Right lobe of liver (tissue), 6 donors: ENCODE data around the gene ATP1A2. TPM values are rescaled to one million over a fixed set of nuclear protein-coding genes. Genes with fewer than 3 reads are reported as not detected.

Experiments
- ATAC-seq, 4 donors: fragments of 200-7000 bp; cut with Tn5 transposase; one replicate each; pipeline ENCODE4 v1.9.1; 2020; ENCODE audit warnings: mild to moderate bottlenecking in 4 of 4, moderate library complexity in 4 of 4
- DNase-seq, 3 donors: peaks; one replicate each; pipeline ENCODE4 v3.0.0-alpha.2; 2020
- H3K27ac ChIP-seq, 3 donors: fragments of 200-600 bp; one replicate each; pipeline ENCODE4 v1.8.0; 2022
- H3K27me3 ChIP-seq, 2 donors: fragments of 200-600 bp; one replicate each; pipeline ENCODE4 v1.8.0; 2022
- H3K36me3 ChIP-seq, 4 donors: fragments of 200-600 bp; sonication (generic) in 1 of 4; one replicate each; pipeline versions ENCODE4 v1.5.1 to v1.8.0; 2017 to 2022; ENCODE audit warnings: control low read depth in 1 of 4
- H3K4me1 ChIP-seq, 4 donors: fragments of 200-600 bp; sonication (generic) in 1 of 4; one replicate each; pipeline versions ENCODE4 v1.5.1 to v1.8.0; 2017 to 2022; ENCODE audit warnings: control low read depth in 1 of 4
- H3K4me3 ChIP-seq, 3 donors: fragments of 200-600 bp; one replicate each; pipeline ENCODE4 v1.8.0; 2022
- H3K9me3 ChIP-seq, 4 donors: fragments of 200-600 bp; sonication (generic) in 1 of 4; one replicate each; pipeline versions ENCODE4 v1.5.1 to v1.8.0; 2017 to 2022; ENCODE audit warnings: control low read depth in 1 of 4
- POLR2A ChIP-seq: fragments of 450-650 bp; IDR thresholded peaks from one replicate; pipeline ENCODE4 v1.6.1; 2017; ENCODE audit warnings: antibody characterized with exemption, mild to moderate bottlenecking
- WGBS: methylation state at CpG from one replicate; pipeline ENCODE4 v1.1.6; 2018; ENCODE audit warnings: low coverage, low lambda C conversion rate; ENCODE audit not compliant: insufficient coverage; ENCODE audit errors: missing lambda C conversion rate; 5-methylcytosine and 5-hydroxymethylcytosine counted together
- intact Hi-C, 2 donors: fragments of 100-400 bp; cut with DNase I; formaldehyde crosslinking; loops; one replicate each; pipeline versions ENCODE4 v1.11.2 to v1.14.1; 2022
- total RNA-seq, 6 experiments: library from RNA; depleted of rRNA in 2 of 6; stranded (reverse); fragments of >200 nt in 2 of 6; fragmentation: NEBNext Ultra II Directional in 3 of 6; extraction: Animal tissue kit (Norgen Biotek cat#: 25700) in 3 of 6; gene quantifications; one replicate each; pipeline versions ENCODE4 v1.1.0 to v1.2.4, GENCODE V29; 2016 to 2023
- TF ChIP-seq, protein P1 (sequence below), 4 donors: fragments of 200-600 bp in 3 of 4; fragments of 450-650 bp in 1 of 4; IDR thresholded peaks; one replicate each; pipeline versions ENCODE4 v1.5.1 to v1.8.0; 2016 to 2022; ENCODE audit warnings: antibody characterized with exemption in 4 of 4, mild to moderate bottlenecking in 2 of 4
- donor health status: DM: no; HTN: yes; CAD: no.
- donor health status: DM: no; HTN: no; CAD: no.
- donor health status: DM: no; HTN: no; CAD: no.
- donor health status: DM: no; HTN: yes; CAD: no.
- donor health status: DM: no; HTN: yes; CAD: no.

Gene ATP1A2
- total RNA-seq, 6 experiments from 2014 or later = 0.22 to 1.7 (median 0.36) TPM

DNA sequence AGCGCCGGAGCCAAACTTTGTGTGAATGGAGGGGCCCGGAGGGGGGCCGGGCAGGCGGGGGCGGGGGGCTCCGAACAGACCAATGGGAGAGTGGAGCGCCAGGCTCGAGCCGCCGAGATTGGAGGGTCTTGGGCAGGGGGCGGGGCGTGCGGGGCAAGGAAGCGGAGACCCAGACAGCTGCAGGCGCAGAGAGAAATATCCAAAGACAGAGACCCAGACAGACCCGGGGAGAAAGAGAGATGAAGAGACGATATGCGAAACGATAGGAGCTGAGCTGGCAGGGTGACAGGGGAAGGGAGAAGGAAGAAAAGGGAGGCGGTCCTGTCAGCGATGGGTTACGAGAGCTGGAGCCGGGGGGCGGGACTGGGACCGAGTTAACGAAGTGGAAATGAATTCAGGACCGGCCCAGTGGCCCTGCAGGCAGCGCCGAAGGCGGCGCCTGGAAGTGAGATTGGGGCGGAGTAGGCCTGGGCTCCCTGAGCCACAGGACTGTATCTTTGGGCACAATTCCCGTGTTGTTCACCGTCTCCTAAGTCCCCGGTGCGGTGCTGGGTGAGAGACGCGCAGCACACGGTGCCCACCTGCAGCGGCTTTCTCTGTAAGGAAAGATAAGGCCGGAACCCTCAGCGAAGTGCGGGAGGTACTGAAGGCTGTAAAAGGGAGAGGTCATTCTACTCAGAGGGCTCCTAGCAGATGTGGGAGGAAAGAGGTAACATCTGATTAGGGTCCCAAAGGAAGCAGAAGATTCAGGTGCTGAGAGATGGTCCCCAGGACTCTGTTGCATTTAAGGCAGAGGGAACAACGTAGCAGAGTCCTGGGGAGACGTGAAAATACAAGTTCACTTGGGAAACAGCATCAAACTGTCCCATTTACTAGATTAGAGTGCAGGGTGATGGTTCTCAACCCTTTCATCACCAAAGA is 45.1 kb upstream of the ATP1A2 start:
- 4% methylated on average over 34 of the region's 46 CpGs for WGBS
- Histone ChIP-seq H3K4me1 (peaks cover 0 to 10% (median 0%) of the 10 kb centered on the region in 4 donors), H3K4me3 (peak overlapping the region; percentile 36 to 41 (median 38)), H3K27me3 (no peaks in the 10 kb centered on the region), H3K9me3 (no peaks in the 10 kb centered on the region), H3K36me3 (no peaks in the 10 kb centered on the region), H3K27ac (peak overlapping the region in 1 of 3 donors; percentile 5)
- TF ChIP-seq POLR2A = no peak
- TF ChIP-seq, protein P1, sequence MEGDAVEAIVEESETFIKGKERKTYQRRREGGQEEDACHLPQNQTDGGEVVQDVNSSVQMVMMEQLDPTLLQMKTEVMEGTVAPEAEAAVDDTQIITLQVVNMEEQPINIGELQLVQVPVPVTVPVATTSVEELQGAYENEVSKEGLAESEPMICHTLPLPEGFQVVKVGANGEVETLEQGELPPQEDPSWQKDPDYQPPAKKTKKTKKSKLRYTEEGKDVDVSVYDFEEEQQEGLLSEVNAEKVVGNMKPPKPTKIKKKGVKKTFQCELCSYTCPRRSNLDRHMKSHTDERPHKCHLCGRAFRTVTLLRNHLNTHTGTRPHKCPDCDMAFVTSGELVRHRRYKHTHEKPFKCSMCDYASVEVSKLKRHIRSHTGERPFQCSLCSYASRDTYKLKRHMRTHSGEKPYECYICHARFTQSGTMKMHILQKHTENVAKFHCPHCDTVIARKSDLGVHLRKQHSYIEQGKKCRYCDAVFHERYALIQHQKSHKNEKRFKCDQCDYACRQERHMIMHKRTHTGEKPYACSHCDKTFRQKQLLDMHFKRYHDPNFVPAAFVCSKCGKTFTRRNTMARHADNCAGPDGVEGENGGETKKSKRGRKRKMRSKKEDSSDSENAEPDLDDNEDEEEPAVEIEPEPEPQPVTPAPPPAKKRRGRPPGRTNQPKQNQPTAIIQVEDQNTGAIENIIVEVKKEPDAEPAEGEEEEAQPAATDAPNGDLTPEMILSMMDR (IDR thresholded peaks at IDR 0.05) = no peak
- peak; percentile 64 to 77 (median 71) for DNase-seq
- intact Hi-C loops = no loop called here
- ATAC-seq = peak; percentile 81 to 85 (median 85)

DNA sequence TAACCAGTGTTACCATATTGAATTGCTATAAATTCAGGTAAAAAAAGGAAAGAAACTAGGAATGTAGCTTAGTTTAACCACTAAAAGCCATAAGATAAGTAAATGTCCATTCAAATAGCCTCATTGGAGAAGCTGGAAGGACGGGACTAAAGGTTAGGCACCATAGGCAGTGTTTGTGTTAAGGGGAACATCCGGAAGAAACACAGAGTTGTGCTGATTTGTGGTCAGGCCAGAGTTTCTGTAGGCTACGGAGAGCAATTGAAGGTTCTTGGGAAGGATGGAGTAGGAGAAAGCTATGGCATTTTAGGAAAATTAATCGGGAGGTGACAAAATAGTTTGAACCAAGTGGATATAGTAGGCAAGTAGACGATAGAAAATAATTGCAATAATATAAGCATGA is 44.3 kb upstream of the ATP1A2 start:
- Histone ChIP-seq H3K9me3 (no peaks in the 10 kb centered on the region), H3K27me3 (no peaks in the 10 kb centered on the region), H3K4me3 (no peak overlapping the region), H3K27ac (no peak overlapping the region), H3K4me1 (peaks cover 0 to 10% (median 0%) of the 10 kb centered on the region in 4 donors), H3K36me3 (no peaks in the 10 kb centered on the region)
- ATAC-seq = no peak
- 77% methylated on average over 5 of the region's 5 CpGs for WGBS
- intact Hi-C loops = no loop called here
- TF ChIP-seq, protein P1 (IDR thresholded peaks at IDR 0.05) = no peak
- TF ChIP-seq POLR2A = no peak
- no peak for DNase-seq

DNA sequence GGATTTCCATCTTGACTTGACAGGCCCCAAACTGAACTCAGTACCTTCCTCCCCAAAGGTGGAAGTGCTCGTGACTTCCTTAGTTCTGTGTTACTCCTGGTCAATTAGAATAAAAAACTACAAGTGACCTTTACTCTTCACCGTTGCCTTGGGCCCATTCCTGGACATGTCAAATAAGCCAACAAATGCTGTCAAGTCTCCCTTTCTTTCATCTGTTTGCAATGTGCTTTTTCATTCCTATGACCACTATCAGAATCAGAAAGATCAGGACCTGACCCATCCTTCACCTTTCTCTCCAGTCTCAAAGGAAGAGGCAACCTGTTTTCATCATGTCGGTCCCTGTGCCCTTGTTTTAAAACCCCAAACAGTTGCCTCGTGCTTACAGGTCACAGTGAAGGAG is 40.7 kb upstream of the ATP1A2 start:
- H3K27me3 ChIP-seq = no peaks in the 10 kb centered on the region
- TF ChIP-seq, protein P1 (IDR thresholded peaks at IDR 0.05) = no peak
- no peak for TF ChIP-seq POLR2A
- intact Hi-C loops = no loop called here

DNA sequence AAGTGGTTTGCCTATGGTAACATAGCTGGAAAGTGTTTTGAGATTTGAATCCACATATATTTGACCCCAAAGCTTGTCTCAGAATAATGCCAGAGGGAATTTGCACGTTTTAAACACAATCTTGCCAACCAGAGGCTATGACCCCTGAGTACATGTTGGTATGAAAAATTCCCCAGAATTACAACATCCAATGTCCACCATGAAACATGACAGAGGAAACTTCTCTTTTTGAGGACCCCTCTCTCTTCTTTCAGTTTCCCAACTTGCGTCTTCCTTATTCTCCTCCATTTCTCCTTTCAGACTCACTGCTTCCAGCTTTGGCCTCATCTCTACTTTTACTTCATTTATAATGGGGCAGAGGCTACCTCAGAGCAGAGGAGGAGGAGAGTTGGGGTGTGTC is 39.7 kb upstream of the ATP1A2 start:
- no peaks in the 10 kb centered on the region for H3K27me3 ChIP-seq
- H3K27ac ChIP-seq = no peak overlapping the region
- intact Hi-C loops = no loop called here

More for the DNA sequence above, 40.7 kb upstream of the ATP1A2 start:
- no peak for DNase-seq
- Histone ChIP-seq H3K9me3 (no peaks in the 10 kb centered on the region), H3K36me3 (no peaks in the 10 kb centered on the region), H3K4me3 (no peak overlapping the region), H3K27ac (no peak overlapping the region), H3K4me1 (peaks cover 0 to 10% (median 0%) of the 10 kb centered on the region in 4 donors)
- WGBS = 20% methylated on average over 4 of the region's 4 CpGs
- no peak for ATAC-seq

More for the DNA sequence above, 39.7 kb upstream of the ATP1A2 start:
- WGBS = 39% methylated on average over 2 of the region's 2 CpGs
- DNase-seq = no peak
- no peak overlapping the region for H3K4me3 ChIP-seq
- ATAC-seq = peak in 3 of 4 donors; percentile 13 to 48 (median 19)
- peaks cover 0 to under 1% (median 0%) of the 10 kb centered on the region in 4 donors for H3K4me1 ChIP-seq
- TF ChIP-seq, protein P1 (IDR thresholded peaks at IDR 0.05) = no peak
- no peak for TF ChIP-seq POLR2A
- no peaks in the 10 kb centered on the region for H3K36me3 ChIP-seq
- no peaks in the 10 kb centered on the region for H3K9me3 ChIP-seq
